ENCODE measurements around the gene THRB. TPM values are rescaled to one million over a fixed set of nuclear protein-coding genes. Genes with fewer than 3 reads are reported as not detected.

THRB gene
- total and polyA plus RNA-seq, 9 of the 15 experiments (the other 6 are each of a cell fraction or from before 2014, with no cell fraction given): 1.7 to 14.9 (median 6.9) TPM

DNA sequence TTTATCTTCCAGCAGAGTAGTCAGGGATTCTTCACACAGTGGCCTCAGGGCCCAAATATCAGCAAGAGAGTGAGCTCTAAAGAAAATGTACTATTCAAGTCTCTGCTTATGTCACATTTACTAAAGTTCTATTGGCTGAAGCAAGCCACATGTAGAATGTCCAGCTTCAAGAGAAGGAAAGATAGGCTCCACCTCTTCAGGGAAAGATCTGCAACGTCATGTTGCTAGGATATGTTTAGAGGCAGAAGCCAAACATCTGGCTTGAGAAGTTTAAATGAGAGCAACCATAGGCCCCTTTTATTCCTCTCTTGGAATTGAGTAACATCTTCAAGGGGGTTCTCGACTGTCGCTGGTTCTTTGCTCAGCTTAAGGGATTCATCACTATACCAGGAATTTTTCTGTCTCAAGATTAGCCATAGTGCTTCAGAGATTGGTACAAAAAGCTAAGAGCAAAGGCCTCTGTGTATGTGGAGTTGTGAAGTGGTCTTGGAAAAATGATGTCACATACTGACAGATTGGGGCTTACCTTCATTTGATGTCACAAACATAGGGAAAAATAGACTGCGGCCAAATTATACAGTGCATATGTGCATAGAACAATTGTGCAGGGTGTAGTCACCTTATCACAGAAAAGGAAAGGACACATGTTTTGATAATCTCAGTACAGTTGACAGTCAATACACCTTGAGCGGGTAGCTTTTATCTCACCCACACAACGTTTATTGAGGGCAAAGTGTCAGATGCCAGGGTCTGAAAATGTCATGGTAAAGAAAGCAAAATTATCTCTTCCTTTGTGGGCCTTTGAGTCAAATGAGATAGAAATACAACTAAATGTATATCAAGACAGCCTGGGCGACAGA lies 11.3 kb upstream of the THRB start (continued):
- no peak for TF ChIP-seq KDM5B (IDR thresholded peaks at IDR 0.05; ENCODE audit: insufficient replicate concordance, low read depth, low read length)
- TF ChIP-seq SMARCA4 (IDR thresholded peaks at IDR 0.05): peak; percentile 43; the same call in 1 of the 2 replicates
- peak; percentile 86 for TF ChIP-seq MAFG (tag; conservative IDR thresholded peaks at IDR 0.05)
- peak in 1 of 2 experiments; percentile 45; a peak in 1 of 4 replicates for TF ChIP-seq RCOR1 (IDR thresholded peaks at IDR 0.05; ENCODE audit: borderline replicate concordance in 1 of 2, low read depth in 2 of 2, low read length in 2 of 2)
- TF ChIP-seq ATF7 (IDR thresholded peaks at IDR 0.05): peak; percentile 50; the same call in 1 of the 2 replicates
- peak; percentile 81 for TF ChIP-seq ZNF316 (IDR thresholded peaks at IDR 0.05)
- TF ChIP-seq L3MBTL2 (IDR thresholded peaks at IDR 0.05): peak; percentile 34; the same call in 1 of the 2 replicates
- 0 out of 2 replicates have a peak, but pooled peaks have one; percentile 27 for TF ChIP-seq BACH1 (tag; IDR thresholded peaks at IDR 0.05)
- peak; percentile 88 for TF ChIP-seq TEAD4 (IDR thresholded peaks at IDR 0.05; ENCODE audit: low read length)
- no peak for TF ChIP-seq TEAD4 (CRISPR knock-in tag; IDR thresholded peaks at IDR 0.05; ENCODE audit: borderline replicate concordance)
- TF ChIP-seq HLTF (IDR thresholded peaks at IDR 0.05): no peak
- TF ChIP-seq CBFA2T2 (conservative IDR thresholded peaks at IDR 0.05): peak; percentile 81
- no peak for TF ChIP-seq ATF1 (CRISPR knock-in tag; IDR thresholded peaks at IDR 0.05)
- TF ChIP-seq ATF1 (tag; IDR thresholded peaks at IDR 0.05): peak; percentile 43; the same call in 1 of the 2 replicates
- TF ChIP-seq RFX1 (IDR thresholded peaks at IDR 0.05): peak; percentile 53
- TF ChIP-seq ELF4 (CRISPR knock-in tag; IDR thresholded peaks at IDR 0.05): no peak
- peak; percentile 57; the same call in 1 of the 2 replicates for TF ChIP-seq STAT5A (IDR thresholded peaks at IDR 0.05; ENCODE audit: borderline replicate concordance, low read length)
- TF ChIP-seq, protein P1, sequence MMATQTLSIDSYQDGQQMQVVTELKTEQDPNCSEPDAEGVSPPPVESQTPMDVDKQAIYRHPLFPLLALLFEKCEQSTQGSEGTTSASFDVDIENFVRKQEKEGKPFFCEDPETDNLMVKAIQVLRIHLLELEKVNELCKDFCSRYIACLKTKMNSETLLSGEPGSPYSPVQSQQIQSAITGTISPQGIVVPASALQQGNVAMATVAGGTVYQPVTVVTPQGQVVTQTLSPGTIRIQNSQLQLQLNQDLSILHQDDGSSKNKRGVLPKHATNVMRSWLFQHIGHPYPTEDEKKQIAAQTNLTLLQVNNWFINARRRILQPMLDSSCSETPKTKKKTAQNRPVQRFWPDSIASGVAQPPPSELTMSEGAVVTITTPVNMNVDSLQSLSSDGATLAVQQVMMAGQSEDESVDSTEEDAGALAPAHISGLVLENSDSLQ (IDR thresholded peaks at IDR 0.05): peak; percentile 14; the same call in 1 of the 2 replicates
- TF ChIP-seq CBFA2T3 (IDR thresholded peaks at IDR 0.05): peak; percentile 88
- peak; percentile 58; the same call in 1 of the 2 replicates for TF ChIP-seq KLF16 (IDR thresholded peaks at IDR 0.05)
- TF ChIP-seq, protein P2, sequence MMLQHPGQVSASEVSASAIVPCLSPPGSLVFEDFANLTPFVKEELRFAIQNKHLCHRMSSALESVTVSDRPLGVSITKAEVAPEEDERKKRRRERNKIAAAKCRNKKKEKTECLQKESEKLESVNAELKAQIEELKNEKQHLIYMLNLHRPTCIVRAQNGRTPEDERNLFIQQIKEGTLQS (IDR thresholded peaks at IDR 0.05): no peak
- TF ChIP-seq, protein P2 (CRISPR knock-in tag; conservative IDR thresholded peaks at IDR 0.05): peak; percentile 69; the same call in 1 of the 2 replicates
- 0 out of 4 replicates have a peak, but pooled peaks of 1 of the 2 experiments have one; percentile 25 for TF ChIP-seq TRIM24 (IDR thresholded peaks at IDR 0.05)
- 0 out of 2 replicates have a peak, but pooled peaks have one; percentile 45 for TF ChIP-seq ZEB2 (IDR thresholded peaks at IDR 0.05)
- TF ChIP-seq MTA2 (IDR thresholded peaks at IDR 0.05; ENCODE audit: low read depth): 0 out of 2 replicates have a peak, but pooled peaks have one; percentile 35

Data from K562 (cell line).